Nephron (organoid): ENCODE measurements around the gene ITPR3.

Experiments
- H3K27ac Mint-ChIP-seq, 3 experiments: 2 replicates each; pipeline ENCODE4 v1.8.0; 2020; ENCODE audit warnings: mixed read lengths in 3 of 3, mild to moderate bottlenecking in 2 of 3, moderate library complexity in 1 of 3
- H3K27me3 Mint-ChIP-seq: 2 replicates; pipeline ENCODE4 v1.8.0; 2021; ENCODE audit warnings: low read depth, mild to moderate bottlenecking, moderate library complexity, mixed read lengths
- H3K36me3 Mint-ChIP-seq: 2 replicates; pipeline ENCODE4 v1.8.0; 2020; ENCODE audit warnings: low read depth, mixed read lengths
- H3K4me1 Mint-ChIP-seq: 2 replicates; pipeline ENCODE4 v1.8.0; 2020; ENCODE audit warnings: mixed read lengths
- H3K4me3 Mint-ChIP-seq, 3 experiments: 2 replicates each; pipeline ENCODE4 v1.8.0; 2020; ENCODE audit warnings: mild to moderate bottlenecking in 3 of 3, mixed read lengths in 3 of 3, moderate library complexity in 2 of 3
- H3K9me3 Mint-ChIP-seq: 2 replicates; pipeline ENCODE4 v1.8.0; 2020; ENCODE audit warnings: mixed read lengths
- CTCF ChIP-seq, 3 experiments: fragments of 200-600 bp; sonication (generic); IDR thresholded peaks; one replicate each; pipeline ENCODE4 v1.5.0; 2021; ENCODE audit warnings: antibody characterized with exemption in 3 of 3; ENCODE audit not compliant: unreplicated experiment in 3 of 3

ITPR3 gene

GRCh38 chr6:33678932-33679490, 57.9 kb downstream of the ITPR3 start:
- H3K4me3 Mint-ChIP-seq = no peak overlapping the region
- H3K4me1 Mint-ChIP-seq = peaks cover 15% of the 10 kb centered on the region
- no peaks in the 10 kb centered on the region for H3K9me3 Mint-ChIP-seq
- peaks cover 4% of the 10 kb centered on the region for H3K36me3 Mint-ChIP-seq
- no peak overlapping the region for H3K27ac Mint-ChIP-seq
- no peak for TF ChIP-seq CTCF (IDR thresholded peaks at IDR 0.05; ENCODE audit: unreplicated experiment in 3 of 3)
- peaks cover 14% of the 10 kb centered on the region for H3K27me3 Mint-ChIP-seq

- H3K36me3 Mint-ChIP-seq = peaks cover 4% of the 10 kb centered on the region
- H3K4me3 Mint-ChIP-seq = no peak overlapping the region
- H3K27me3 Mint-ChIP-seq = peaks cover 14% of the 10 kb centered on the region
- H3K4me1 Mint-ChIP-seq = peaks cover 11% of the 10 kb centered on the region
- no peaks in the 10 kb centered on the region for H3K9me3 Mint-ChIP-seq
- TF ChIP-seq CTCF (IDR thresholded peaks at IDR 0.05; ENCODE audit: unreplicated experiment in 3 of 3) = no peak
- no peak overlapping the region for H3K27ac Mint-ChIP-seq
Measured at GRCh38 chr6:33679761-33680160, 58.6 kb downstream of the ITPR3 start.

GRCh38 chr6:33682341-33682740, 61.2 kb downstream of the ITPR3 start:
- Mint-ChIP-seq H3K36me3 (peaks cover 4% of the 10 kb centered on the region), H3K4me3 (no peak overlapping the region), H3K4me1 (peaks cover 11% of the 10 kb centered on the region), H3K27ac (no peak overlapping the region), H3K27me3 (peaks cover 8% of the 10 kb centered on the region), H3K9me3 (no peaks in the 10 kb centered on the region)
- TF ChIP-seq CTCF (IDR thresholded peaks at IDR 0.05; ENCODE audit: unreplicated experiment in 3 of 3) = no peak

- TF ChIP-seq CTCF (IDR thresholded peaks at IDR 0.05; ENCODE audit: unreplicated experiment in 3 of 3) = no peak
- no peaks in the 10 kb centered on the region for H3K36me3 Mint-ChIP-seq
- peaks cover 6% of the 10 kb centered on the region for H3K4me1 Mint-ChIP-seq
- no peaks in the 10 kb centered on the region for H3K9me3 Mint-ChIP-seq
- H3K27me3 Mint-ChIP-seq = peaks cover 8% of the 10 kb centered on the region
- no peak overlapping the region for H3K27ac Mint-ChIP-seq
- no peak overlapping the region for H3K4me3 Mint-ChIP-seq
Measured at GRCh38 chr6:33683051-33683571, 62.0 kb downstream of the ITPR3 start.

GRCh38 chr6:33683576-33684427, 62.7 kb downstream of the ITPR3 start:
- no peak for TF ChIP-seq CTCF (IDR thresholded peaks at IDR 0.05; ENCODE audit: unreplicated experiment in 3 of 3)
- Mint-ChIP-seq H3K4me1 (peaks cover 5% of the 10 kb centered on the region), H3K27me3 (peaks cover 8% of the 10 kb centered on the region), H3K36me3 (no peaks in the 10 kb centered on the region), H3K4me3 (no peak overlapping the region), H3K27ac (no peak overlapping the region), H3K9me3 (no peaks in the 10 kb centered on the region)
